ENCODE measurements around the gene CARD11.

Gene CARD11

DNA sequence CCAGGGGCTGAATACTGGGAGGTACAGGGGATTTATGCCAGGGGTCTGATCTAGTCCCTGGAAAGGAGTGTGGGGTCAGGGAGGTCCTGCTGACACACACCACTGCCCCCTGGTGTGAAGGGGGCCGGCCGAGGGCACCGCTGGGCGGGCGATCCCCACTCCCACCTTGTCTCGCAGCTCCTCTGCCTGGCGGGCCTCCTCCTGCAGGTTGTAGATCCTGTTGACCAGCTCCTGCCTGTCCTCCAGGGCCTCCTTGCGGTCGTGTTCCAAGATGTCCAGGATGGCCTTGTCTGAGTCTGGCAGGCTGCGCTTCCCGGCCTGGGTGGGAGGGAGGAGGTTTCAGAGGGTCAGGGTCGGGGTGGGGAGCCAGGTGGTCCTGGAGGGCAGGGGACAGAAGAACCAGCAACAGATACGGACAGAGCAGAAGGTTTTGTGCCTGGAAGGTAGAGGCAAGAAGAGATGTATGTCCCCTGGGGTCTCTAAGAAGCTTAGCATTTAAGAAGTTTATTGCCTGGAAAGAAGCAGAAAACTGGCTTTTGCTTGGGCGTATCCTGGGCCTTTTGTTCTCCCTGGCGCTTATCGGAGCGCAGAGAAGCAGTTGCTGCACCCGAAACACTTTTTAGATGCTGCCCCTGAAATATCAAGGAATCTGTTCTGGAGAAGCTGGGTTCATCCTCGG, 105.0 kb downstream of the CARD11 start:
- no peak for DNase-seq

GRCh38 chr7:2937701-2938513, 105.8 kb downstream of the CARD11 start:
- DNase-seq: no peak

GRCh38 chr7:2936891-2937580, 106.6 kb downstream of the CARD11 start:
- DNase-seq: no peak

DNA sequence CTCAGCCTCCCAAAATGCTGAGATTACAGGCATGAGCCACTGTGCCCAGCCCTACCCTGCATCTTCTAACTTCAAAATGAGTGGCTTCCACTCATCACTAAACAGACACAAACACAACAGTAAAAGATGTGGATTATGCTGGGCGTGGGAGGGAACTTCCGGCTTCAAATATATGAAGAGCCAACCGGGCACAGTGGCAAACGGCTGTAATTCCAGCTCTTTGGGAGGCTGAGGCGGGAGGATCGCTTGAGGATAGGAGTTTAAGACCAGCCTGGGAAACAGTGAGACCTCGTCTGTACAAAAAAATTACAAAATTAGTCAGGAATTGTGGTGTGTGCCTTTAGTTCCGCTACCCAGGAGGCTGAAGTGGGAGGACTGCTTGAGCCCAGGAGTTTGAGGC, 107.4 kb downstream of the CARD11 start:
- no peak for DNase-seq

GRCh38 chr7:2934984-2935740, 108.5 kb downstream of the CARD11 start:
- no peak for DNase-seq

- DNase-seq: no peak
Measured at GRCh38 chr7:2934211-2934731, 109.4 kb downstream of the CARD11 start.

DNA sequence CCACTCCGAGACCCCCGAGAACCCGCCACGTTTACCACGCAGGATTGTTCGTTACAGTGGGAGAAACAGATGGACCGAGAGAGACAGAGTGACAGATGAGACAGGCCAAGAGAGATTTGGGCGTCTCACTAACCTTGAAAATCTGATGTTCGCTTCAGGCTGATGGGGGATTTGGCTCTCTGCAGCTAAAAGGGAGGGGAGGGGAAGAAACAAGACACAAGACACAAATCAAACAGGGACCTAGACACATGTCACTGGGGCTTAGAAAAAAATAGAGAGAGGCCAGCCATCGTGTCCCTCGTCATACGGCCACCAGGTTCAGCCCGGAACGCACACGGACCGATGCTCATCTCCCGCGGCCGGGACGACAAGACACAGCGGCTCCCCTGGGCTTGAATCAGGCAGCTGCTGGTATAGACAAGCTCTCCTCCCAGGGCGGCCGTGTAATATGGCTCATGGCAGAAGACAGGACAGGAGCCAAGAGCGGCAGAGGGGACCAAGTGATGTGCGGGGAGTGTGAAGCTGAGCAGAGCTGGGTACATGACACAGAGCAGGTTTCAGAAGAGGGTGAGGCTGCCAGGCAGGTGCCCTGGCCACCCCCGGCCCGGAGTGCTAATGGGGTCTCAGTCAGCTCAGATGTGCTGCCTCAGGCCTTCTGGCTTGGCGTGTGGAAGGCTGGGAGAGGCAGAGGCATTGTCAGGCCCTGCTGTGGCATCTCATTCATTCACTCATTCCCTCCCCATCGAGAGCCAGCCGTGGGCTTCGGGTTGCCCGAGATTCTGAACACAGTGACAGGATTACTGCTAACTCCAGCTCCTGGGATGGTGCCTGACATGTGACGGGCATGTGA, 111.0 kb downstream of the CARD11 start:
- DNase-seq: peak in 1 of 2 experiments; percentile 53

GRCh38 chr7:2931034-2931415, 112.6 kb downstream of the CARD11 start:
- no peak for DNase-seq

- DNase-seq: no peak
Measured at GRCh38 chr7:2930310-2931033, 113.2 kb downstream of the CARD11 start.

GRCh38 chr7:2929321-2930201, 114.1 kb downstream of the CARD11 start:
- DNase-seq: no peak

GRCh38 chr7:2928613-2929311, 114.9 kb downstream of the CARD11 start:
- peak in 1 of 2 experiments; percentile 25 for DNase-seq

DNA sequence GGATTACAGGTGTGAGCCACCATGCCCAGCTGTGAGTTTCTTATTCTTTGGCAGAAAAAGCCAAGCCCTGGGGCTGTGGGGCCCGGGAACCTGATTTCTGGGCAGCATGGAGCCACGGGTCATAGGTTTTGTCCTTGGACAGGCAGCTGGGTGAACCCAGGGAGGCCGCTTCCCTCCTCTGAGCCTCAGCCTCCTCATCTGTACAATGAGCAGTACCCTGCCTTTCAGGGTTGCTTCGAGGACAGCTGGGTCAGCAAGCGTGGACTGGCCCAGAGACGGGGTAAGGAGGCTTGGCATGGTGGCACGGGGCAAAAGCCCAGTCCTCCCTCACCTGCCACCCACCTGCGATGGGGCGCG, 115.4 kb downstream of the CARD11 start:
- no peak for DNase-seq

DNA sequence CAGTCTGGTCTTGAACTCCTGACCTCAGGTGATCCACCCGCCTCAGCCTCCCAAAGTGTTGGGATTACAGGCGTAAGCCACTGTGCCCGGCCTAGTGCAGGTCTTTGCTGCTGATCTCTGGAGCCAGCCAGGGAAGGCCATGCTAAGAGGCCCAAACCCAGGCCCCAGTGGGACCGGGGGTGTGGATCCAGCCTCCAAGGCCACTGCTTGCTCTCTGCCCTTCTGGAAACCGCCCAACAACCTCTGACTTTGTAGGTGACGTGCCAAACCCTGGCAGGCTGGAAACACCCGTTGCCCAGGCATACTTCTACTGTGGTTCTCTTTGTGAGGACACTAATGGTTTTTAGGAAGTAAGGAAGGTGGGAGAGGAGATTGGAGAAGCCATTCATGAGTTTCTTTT, 116.1 kb downstream of the CARD11 start:
- DNase-seq: no peak

DNA sequence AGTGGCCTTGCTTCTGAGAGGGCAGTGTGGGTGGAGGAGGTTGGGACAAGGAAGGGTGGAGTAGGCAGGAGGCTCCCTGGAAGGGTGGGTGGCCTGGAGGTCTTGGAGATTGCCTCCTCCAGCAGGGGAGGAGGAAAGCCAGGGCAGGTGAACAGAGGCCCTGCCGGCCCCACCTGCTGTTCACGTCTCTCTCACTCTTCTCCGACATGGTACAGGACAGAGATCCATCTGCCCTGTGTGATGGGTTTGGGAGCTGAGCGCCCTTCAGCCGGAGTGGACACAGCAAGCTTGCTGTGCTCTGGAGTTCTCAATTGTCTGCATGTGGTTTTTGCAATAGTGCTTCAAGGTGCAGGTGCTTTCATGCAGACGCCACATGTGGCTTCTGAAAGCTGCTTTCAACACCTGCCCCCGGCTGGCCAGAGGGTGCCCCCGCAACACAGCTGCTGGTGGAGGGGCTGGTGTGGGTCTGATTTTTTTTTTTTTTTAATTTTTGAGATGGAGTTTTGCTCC, 116.7 kb downstream of the CARD11 start:
- DNase-seq: no peak

GRCh38 chr7:2926120-2926895, 117.4 kb downstream of the CARD11 start:
- no peak for DNase-seq

DNA sequence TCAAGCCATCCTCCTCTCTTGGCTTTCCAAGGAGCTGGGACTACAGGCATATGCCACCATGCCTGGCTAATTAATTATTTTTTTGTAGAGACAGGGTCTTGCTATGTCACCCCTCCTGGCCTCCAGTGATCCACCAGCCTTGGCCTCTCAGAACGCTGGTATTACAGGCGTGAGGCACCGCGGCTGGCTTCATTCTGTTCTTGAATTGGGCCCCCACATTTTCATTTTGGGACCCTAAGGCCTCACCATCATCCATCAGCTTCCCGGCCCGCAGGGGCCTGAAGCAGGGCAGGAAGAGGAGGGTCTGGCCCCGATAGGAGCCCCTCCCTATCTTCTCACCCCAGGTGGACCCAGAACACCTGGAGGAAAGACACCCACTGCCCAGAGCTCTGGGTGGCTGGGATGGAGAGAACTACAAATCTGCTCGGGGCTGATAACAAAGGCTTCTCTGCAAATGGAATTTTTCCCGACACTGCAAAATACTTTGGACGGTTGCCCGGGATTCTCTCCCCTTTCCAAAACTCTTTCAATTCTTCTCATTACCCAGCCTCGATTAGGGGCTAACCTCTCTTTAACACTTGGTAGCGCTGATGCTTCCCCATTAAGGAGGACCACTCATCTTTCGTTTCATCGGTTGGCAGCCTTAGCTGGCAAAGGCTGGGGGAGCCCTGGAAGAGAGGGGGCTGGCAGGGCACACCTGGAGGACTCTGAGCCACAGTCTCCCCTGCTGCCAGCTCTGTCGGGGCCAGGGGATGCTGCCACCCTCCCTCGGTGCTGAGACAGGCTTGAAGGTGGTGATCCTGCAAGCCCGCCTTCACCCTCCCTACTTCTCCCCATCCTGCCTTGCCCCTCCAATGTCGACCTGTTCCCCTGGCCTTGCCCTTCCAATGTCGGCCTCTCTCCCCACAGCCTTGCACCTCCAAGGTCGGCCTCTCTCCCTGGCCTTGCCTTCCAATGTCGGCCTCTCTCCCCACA, 118.5 kb downstream of the CARD11 start:
- DNase-seq: no peak

DNA sequence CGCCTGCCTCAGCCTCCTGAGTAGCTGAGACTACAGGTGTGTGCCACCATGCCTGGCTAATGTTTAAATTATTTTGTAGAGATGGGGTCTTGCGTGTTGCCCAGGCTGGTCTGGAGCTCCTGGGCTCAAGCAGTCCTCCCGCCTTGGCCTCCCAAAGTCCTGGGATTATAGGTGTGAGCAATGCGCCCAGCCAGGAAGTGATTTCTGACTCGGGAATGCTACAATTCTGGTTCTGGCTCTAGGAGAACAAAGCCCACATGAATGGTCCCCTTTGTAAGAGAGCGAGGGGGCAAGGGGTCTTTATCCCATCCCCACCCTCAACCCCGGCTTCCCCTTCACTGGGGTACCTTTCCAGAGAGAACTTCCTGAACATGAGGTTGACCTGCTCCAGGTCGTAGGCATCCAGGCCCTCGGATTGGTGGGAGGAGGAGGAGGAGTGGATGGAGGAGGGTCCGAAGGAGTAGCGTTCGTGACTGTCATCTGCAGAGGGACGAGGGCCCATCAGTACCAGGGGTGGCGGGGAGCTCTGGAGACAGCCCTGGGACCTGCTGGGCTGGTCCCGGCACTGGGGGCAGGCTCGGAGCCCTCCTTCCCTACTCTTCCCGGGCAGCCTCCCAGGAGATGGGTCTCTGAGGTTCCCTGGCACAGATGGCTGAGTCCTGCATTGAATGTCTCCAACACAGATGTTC, 119.6 kb downstream of the CARD11 start:
- DNase-seq: no peak

Data from NCI-H526 (cell line).